ENCODE results near the gene MTX1.

Gene MTX1

DNA sequence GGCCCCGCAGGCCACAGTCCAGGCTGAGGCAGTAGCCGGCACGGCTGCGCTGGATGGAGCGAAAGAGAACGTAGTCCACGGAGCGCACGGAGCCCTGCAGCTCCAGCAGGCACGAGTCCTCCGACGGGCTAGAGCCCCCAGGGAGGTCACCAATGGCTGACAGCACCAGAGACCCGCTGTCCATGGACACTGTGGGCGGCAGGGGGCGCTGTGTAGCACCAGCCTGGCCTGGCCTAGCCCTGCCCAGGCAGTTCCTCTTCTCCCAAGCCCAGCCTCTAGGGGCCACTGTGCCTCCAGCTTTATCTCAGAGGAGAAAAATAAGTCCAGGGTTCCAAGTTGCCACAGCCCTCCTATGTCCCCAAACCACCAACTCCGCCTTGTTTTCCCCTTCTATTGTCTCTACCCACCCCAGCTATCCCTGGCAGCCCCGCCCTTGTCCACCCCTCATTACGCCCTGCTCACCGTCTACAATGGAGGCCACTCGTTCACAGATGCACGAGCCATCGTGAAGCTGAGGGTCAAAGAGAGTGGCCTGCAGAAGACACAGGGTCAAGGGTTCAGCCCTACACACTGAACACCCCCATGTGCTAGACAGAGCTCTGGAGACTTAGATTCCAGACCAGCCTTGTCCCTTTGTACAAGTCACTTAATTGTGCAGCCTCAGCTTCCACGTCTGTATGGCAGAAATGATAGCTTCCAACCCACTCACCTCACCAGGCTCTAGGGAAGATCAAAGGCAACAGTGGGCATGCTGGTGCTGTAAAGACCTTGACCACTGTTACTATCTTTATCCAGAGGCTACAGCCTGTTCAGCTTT, 42.3 kb downstream of the MTX1 start:
- peaks cover 16 to 24% of the 10 kb centered on the region in 2 experiments for H3K36me3 ChIP-seq (ENCODE audit: control insufficient read depth in 1 of 2, insufficient read depth in 2 of 2, low read length in 2 of 2)
- H2BK12ac ChIP-seq (ENCODE audit: low read length): peak overlapping the region; percentile 25

DNA sequence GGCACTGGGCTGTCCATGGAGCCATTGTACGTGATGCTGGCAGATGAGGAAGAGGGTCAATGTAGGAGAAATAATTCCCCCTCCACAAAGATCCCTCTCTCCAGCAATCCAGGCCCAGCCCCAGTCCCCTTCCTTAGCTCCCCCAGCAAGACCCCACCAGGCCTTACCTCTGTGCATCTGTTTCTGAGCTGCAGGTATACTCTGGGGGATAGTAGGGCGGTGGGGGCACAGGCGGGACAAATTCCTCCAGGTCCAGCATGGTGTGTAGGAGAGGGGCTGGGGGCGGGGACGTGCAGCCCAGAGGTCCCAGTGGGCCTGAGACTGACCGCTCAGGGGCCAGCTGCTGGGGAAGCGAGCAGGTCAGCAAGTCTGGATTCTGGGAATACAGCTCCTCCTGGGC, 43.1 kb downstream of the MTX1 start:
- Histone ChIP-seq H2AK5ac (ENCODE audit: low read length) (no peak overlapping the region), H2BK12ac (ENCODE audit: low read length) (peak overlapping the region; percentile 0), H2BK5ac (ENCODE audit: low read depth, low read length, poor library complexity) (no peak overlapping the region), H3K4me1 (ENCODE audit: control insufficient read depth in 1 of 2, insufficient read depth in 2 of 2, low read length in 2 of 2) (peaks cover 23 to 25% of the 10 kb centered on the region in 2 experiments), H3K4ac (ENCODE audit: low read depth, low read length) (no peak overlapping the region), H3K4me3 (ENCODE audit: low read depth, low read length) (no peak overlapping the region), H3K79me1 (ENCODE audit: low read length) (peaks cover 13% of the 10 kb centered on the region), H3K9ac (ENCODE audit: low read length) (no peak overlapping the region), H3K27ac (ENCODE audit: low read depth, low read length) (no peak overlapping the region), H2AFZ (ENCODE audit: insufficient read depth, low read length, poor library complexity) (no peak overlapping the region), H3K27me3 (ENCODE audit: insufficient read depth, low read length) (no peaks in the 10 kb centered on the region), H4K12ac (ENCODE audit: low read depth, low read length) (no peak overlapping the region), H4K8ac (ENCODE audit: low read depth, low read length) (no peak overlapping the region), H3K36me3 (ENCODE audit: control insufficient read depth in 1 of 2, insufficient read depth in 2 of 2, low read length in 2 of 2) (peaks cover 22 to 31% of the 10 kb centered on the region in 2 experiments), H3K4me2 (ENCODE audit: low read length) (no peak overlapping the region), H3K9me3 (ENCODE audit: insufficient read depth, low read depth, low read length) (no peaks in the 10 kb centered on the region), H2BK120ac (ENCODE audit: insufficient read depth, low read length, poor library complexity) (no peak overlapping the region), H3K79me2 (ENCODE audit: control insufficient read depth, insufficient read depth, low read length, poor library complexity) (peaks cover 11% of the 10 kb centered on the region), H3K14ac (ENCODE audit: low read length) (no peak overlapping the region), H4K91ac (ENCODE audit: low read depth, low read length) (no peak overlapping the region), H3K23ac (ENCODE audit: low read length) (no peak overlapping the region), H3K18ac (ENCODE audit: low read length) (no peak overlapping the region)
- no peak for DNase-seq
- WGBS (ENCODE audit: extremely low coverage, insufficient coverage, insufficient read length): no CpG with 5 or more reads among the region's 7 CpGs

More for the DNA sequence above, 42.3 kb downstream of the MTX1 start:
- peak overlapping the region; percentile 68 for H4K12ac ChIP-seq (ENCODE audit: low read depth, low read length)
- H3K4me3 ChIP-seq (ENCODE audit: low read depth, low read length): peak overlapping the region; percentile 44
- peak overlapping the region; percentile 20 for H4K91ac ChIP-seq (ENCODE audit: low read depth, low read length)
- H3K9ac ChIP-seq (ENCODE audit: low read length): no peak overlapping the region
- peak overlapping the region; percentile 28 for H2AFZ ChIP-seq (ENCODE audit: insufficient read depth, low read length, poor library complexity)
- no CpG with 5 or more reads among the region's 23 CpGs for WGBS (ENCODE audit: extremely low coverage, insufficient coverage, insufficient read length)
- H3K4ac ChIP-seq (ENCODE audit: low read depth, low read length): no peak overlapping the region
- H3K9me3 ChIP-seq (ENCODE audit: insufficient read depth, low read depth, low read length): no peaks in the 10 kb centered on the region
- peak overlapping the region; percentile 43 for H3K14ac ChIP-seq (ENCODE audit: low read length)
- peak overlapping the region; percentile 23 for H2BK120ac ChIP-seq (ENCODE audit: insufficient read depth, low read length, poor library complexity)
- H3K4me2 ChIP-seq (ENCODE audit: low read length): peak overlapping the region; percentile 69
- H2BK5ac ChIP-seq (ENCODE audit: low read depth, low read length, poor library complexity): peak overlapping the region; percentile 3
- H3K79me2 ChIP-seq (ENCODE audit: control insufficient read depth, insufficient read depth, low read length, poor library complexity): peaks cover 11% of the 10 kb centered on the region
- peak; percentile 89 to 95 for DNase-seq
- H3K4me1 ChIP-seq (ENCODE audit: control insufficient read depth in 1 of 2, insufficient read depth in 2 of 2, low read length in 2 of 2): peaks cover 22 to 23% of the 10 kb centered on the region in 2 experiments
- peak overlapping the region; percentile 80 for H4K8ac ChIP-seq (ENCODE audit: low read depth, low read length)
- peaks cover 13% of the 10 kb centered on the region for H3K79me1 ChIP-seq (ENCODE audit: low read length)
- no peaks in the 10 kb centered on the region for H3K27me3 ChIP-seq (ENCODE audit: insufficient read depth, low read length)
- peak overlapping the region; percentile 23 for H3K18ac ChIP-seq (ENCODE audit: low read length)
- H3K23ac ChIP-seq (ENCODE audit: low read length): no peak overlapping the region
- H2AK5ac ChIP-seq (ENCODE audit: low read length): peak overlapping the region; percentile 17
- H3K27ac ChIP-seq (ENCODE audit: low read depth, low read length): no peak overlapping the region

DNA sequence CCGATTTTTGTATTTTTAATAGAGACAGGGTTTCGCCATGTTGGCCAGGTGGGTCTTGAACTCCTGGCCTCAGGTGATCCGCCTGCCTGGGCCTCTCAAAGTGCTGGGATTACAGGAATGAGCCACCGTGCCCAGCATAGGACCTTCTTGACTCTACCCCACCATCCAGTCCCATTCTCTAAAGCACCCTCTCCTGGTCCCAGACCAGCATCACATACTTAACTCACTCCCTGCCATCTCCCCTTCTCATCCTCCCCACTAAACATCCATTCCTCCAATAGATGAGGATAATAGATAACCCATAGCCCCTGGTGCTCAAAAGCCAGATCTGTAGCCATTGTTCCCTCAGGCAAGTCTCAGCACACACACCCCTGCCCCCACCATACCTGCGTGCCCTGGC, 44.7 kb downstream of the MTX1 start:
- H2BK12ac ChIP-seq (ENCODE audit: low read length): peak overlapping the region; percentile 51
- H3K4me2 ChIP-seq (ENCODE audit: low read length): peak overlapping the region; percentile 9
- no peak overlapping the region for H3K9ac ChIP-seq (ENCODE audit: low read length)
- no peak overlapping the region for H3K4ac ChIP-seq (ENCODE audit: low read depth, low read length)
- H2AK5ac ChIP-seq (ENCODE audit: low read length): peak overlapping the region; percentile 6
- peaks cover 21 to 26% of the 10 kb centered on the region in 2 experiments for H3K36me3 ChIP-seq (ENCODE audit: control insufficient read depth in 1 of 2, insufficient read depth in 2 of 2, low read length in 2 of 2)
- no peak overlapping the region for H3K14ac ChIP-seq (ENCODE audit: low read length)
- DNase-seq: no peak
- no CpG with 5 or more reads among the region's 5 CpGs for WGBS (ENCODE audit: extremely low coverage, insufficient coverage, insufficient read length)
- no peaks in the 10 kb centered on the region for H3K9me3 ChIP-seq (ENCODE audit: insufficient read depth, low read depth, low read length)
- H3K79me1 ChIP-seq (ENCODE audit: low read length): peaks cover 13% of the 10 kb centered on the region
- H3K18ac ChIP-seq (ENCODE audit: low read length): no peak overlapping the region
- H3K4me1 ChIP-seq (ENCODE audit: control insufficient read depth in 1 of 2, insufficient read depth in 2 of 2, low read length in 2 of 2): peaks cover 23 to 25% of the 10 kb centered on the region in 2 experiments
- no peak overlapping the region for H2AFZ ChIP-seq (ENCODE audit: insufficient read depth, low read length, poor library complexity)
- no peak overlapping the region for H4K12ac ChIP-seq (ENCODE audit: low read depth, low read length)
- no peak overlapping the region for H4K8ac ChIP-seq (ENCODE audit: low read depth, low read length)
- no peak overlapping the region for H3K27ac ChIP-seq (ENCODE audit: low read depth, low read length)
- H3K23ac ChIP-seq (ENCODE audit: low read length): no peak overlapping the region
- H4K91ac ChIP-seq (ENCODE audit: low read depth, low read length): no peak overlapping the region
- no peak overlapping the region for H2BK120ac ChIP-seq (ENCODE audit: insufficient read depth, low read length, poor library complexity)
- H3K4me3 ChIP-seq (ENCODE audit: low read depth, low read length): no peak overlapping the region
- H3K79me2 ChIP-seq (ENCODE audit: control insufficient read depth, insufficient read depth, low read length, poor library complexity): peaks cover 11% of the 10 kb centered on the region
- H2BK5ac ChIP-seq (ENCODE audit: low read depth, low read length, poor library complexity): no peak overlapping the region
- no peaks in the 10 kb centered on the region for H3K27me3 ChIP-seq (ENCODE audit: insufficient read depth, low read length)

DNA sequence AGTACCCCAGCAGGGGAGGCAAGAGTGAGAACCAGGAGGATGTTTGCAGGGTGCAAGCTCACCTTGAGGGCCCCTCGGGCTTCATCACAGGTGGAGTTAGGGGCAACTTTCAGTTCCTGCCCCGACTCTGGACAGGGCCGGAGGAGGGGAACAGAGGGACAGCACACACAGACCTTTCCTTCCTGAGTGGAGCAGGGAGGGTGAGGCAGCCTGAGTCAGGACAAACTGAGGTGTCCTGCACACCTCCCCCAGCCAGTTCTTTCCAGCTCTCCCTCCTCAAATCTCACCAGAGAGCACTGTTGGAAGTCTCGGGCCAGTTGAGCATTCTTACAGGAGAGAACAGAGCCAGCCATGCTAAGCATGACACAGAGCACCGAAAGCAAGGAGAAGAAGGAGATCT, 45.3 kb downstream of the MTX1 start:
- H4K91ac ChIP-seq (ENCODE audit: low read depth, low read length): peak overlapping the region; percentile 8
- peak overlapping the region; percentile 69 for H2AK5ac ChIP-seq (ENCODE audit: low read length)
- no peak overlapping the region for H3K18ac ChIP-seq (ENCODE audit: low read length)
- H3K9me3 ChIP-seq (ENCODE audit: insufficient read depth, low read depth, low read length): no peaks in the 10 kb centered on the region
- no peak overlapping the region for H4K12ac ChIP-seq (ENCODE audit: low read depth, low read length)
- peaks cover 13% of the 10 kb centered on the region for H3K79me1 ChIP-seq (ENCODE audit: low read length)
- H4K8ac ChIP-seq (ENCODE audit: low read depth, low read length): no peak overlapping the region
- WGBS (ENCODE audit: extremely low coverage, insufficient coverage, insufficient read length): no CpG with 5 or more reads among the region's 5 CpGs
- peaks cover 23 to 25% of the 10 kb centered on the region in 2 experiments for H3K4me1 ChIP-seq (ENCODE audit: control insufficient read depth in 1 of 2, insufficient read depth in 2 of 2, low read length in 2 of 2)
- H3K23ac ChIP-seq (ENCODE audit: low read length): no peak overlapping the region
- H3K9ac ChIP-seq (ENCODE audit: low read length): no peak overlapping the region
- no peak overlapping the region for H2AFZ ChIP-seq (ENCODE audit: insufficient read depth, low read length, poor library complexity)
- H3K4ac ChIP-seq (ENCODE audit: low read depth, low read length): no peak overlapping the region
- H3K36me3 ChIP-seq (ENCODE audit: control insufficient read depth in 1 of 2, insufficient read depth in 2 of 2, low read length in 2 of 2): peaks cover 21 to 23% of the 10 kb centered on the region in 2 experiments
- H3K4me2 ChIP-seq (ENCODE audit: low read length): peak overlapping the region; percentile 96
- H2BK120ac ChIP-seq (ENCODE audit: insufficient read depth, low read length, poor library complexity): no peak overlapping the region
- H2BK12ac ChIP-seq (ENCODE audit: low read length): no peak overlapping the region
- H2BK5ac ChIP-seq (ENCODE audit: low read depth, low read length, poor library complexity): no peak overlapping the region
- no peak overlapping the region for H3K4me3 ChIP-seq (ENCODE audit: low read depth, low read length)
- H3K27me3 ChIP-seq (ENCODE audit: insufficient read depth, low read length): no peaks in the 10 kb centered on the region
- H3K79me2 ChIP-seq (ENCODE audit: control insufficient read depth, insufficient read depth, low read length, poor library complexity): peaks cover 11% of the 10 kb centered on the region
- no peak overlapping the region for H3K14ac ChIP-seq (ENCODE audit: low read length)
- H3K27ac ChIP-seq (ENCODE audit: low read depth, low read length): no peak overlapping the region
- DNase-seq: no peak
